Astrocyte (in vitro differentiated cells and primary cell): Measurements from ENCODE around the gene MRPS9. TPM values are rescaled to one million over a fixed set of nuclear protein-coding genes. Genes with fewer than 3 reads are reported as not detected.

Source experiments
- DNase-seq: peaks from one replicate; pipeline ENCODE4 v3.0.0-alpha.2; 2010; ENCODE audit warnings: low read depth
- FAIRE-seq: peaks from 2 replicates; lab custom pipeline; 2011; peaks lifted over from hg19 to GRCh38; lab: Jason Lieb, UNC
- H2AFZ ChIP-seq: 2 replicates; pipeline ENCODE4 v1.6.0; 2012; ENCODE audit warnings: low read depth, low read length, inconsistent platforms
- H3K27ac ChIP-seq: 2 replicates; pipeline ENCODE4 v1.5.1; 2011; ENCODE audit warnings: low read depth, low read length, inconsistent platforms
- H3K27me3 ChIP-seq: 2 replicates; pipeline ENCODE4 v1.6.0; 2011; ENCODE audit warnings: low read length, inconsistent platforms; ENCODE audit not compliant: insufficient read depth
- H3K36me3 ChIP-seq: 2 replicates; pipeline ENCODE4 v1.5.1; 2011; ENCODE audit warnings: low read length, inconsistent platforms; ENCODE audit not compliant: insufficient read depth
- H3K4me1 ChIP-seq: 2 replicates; pipeline ENCODE4 v1.5.1; 2011; ENCODE audit warnings: low read length, inconsistent platforms; ENCODE audit not compliant: insufficient read depth
- H3K4me2 ChIP-seq: 2 replicates; pipeline ENCODE4 v1.6.0; 2012; ENCODE audit warnings: low read length, inconsistent platforms
- H3K4me3 ChIP-seq: 2 replicates; pipeline ENCODE4 v1.5.1; 2011; ENCODE audit warnings: low read depth, mild to moderate bottlenecking, low read length, inconsistent platforms; ENCODE audit not compliant: insufficient read depth
- H3K79me2 ChIP-seq: 2 replicates; pipeline ENCODE4 v1.6.0; 2012; ENCODE audit warnings: mild to moderate bottlenecking, low read length, inconsistent platforms; ENCODE audit not compliant: insufficient read depth
- H3K9ac ChIP-seq: 2 replicates; pipeline ENCODE4 v1.6.0; 2012; ENCODE audit warnings: mild to moderate bottlenecking, low read length, inconsistent platforms
- H3K9me3 ChIP-seq: 2 replicates; pipeline ENCODE4 v1.5.1; 2012; ENCODE audit warnings: low read depth, mild to moderate bottlenecking, low read length, inconsistent platforms; ENCODE audit not compliant: insufficient read depth
- H4K20me1 ChIP-seq: 2 replicates; pipeline ENCODE4 v1.6.0; 2012; ENCODE audit warnings: low read length, inconsistent platforms; ENCODE audit not compliant: insufficient read depth
- H3K27ac Mint-ChIP-seq: one replicate; pipeline ENCODE4 v1.8.0; 2021; ENCODE audit warnings: mild to moderate bottlenecking, mixed read lengths; ENCODE audit not compliant: unreplicated experiment
- H3K27me3 Mint-ChIP-seq: one replicate; pipeline ENCODE4 v1.8.0; 2021; ENCODE audit warnings: low read depth, mixed read lengths; ENCODE audit not compliant: unreplicated experiment
- H3K36me3 Mint-ChIP-seq: one replicate; pipeline ENCODE4 v1.8.0; 2021; ENCODE audit warnings: low read depth, mixed read lengths; ENCODE audit not compliant: unreplicated experiment
- H3K4me1 Mint-ChIP-seq: one replicate; pipeline ENCODE4 v1.8.0; 2021; ENCODE audit warnings: low read depth, mixed read lengths; ENCODE audit not compliant: unreplicated experiment
- H3K4me3 Mint-ChIP-seq: one replicate; pipeline ENCODE4 v1.8.0; 2021; ENCODE audit warnings: mild to moderate bottlenecking, moderate library complexity, mixed read lengths; ENCODE audit not compliant: unreplicated experiment
- H3K9me3 Mint-ChIP-seq: one replicate; pipeline ENCODE4 v1.8.0; 2021; ENCODE audit warnings: mild to moderate bottlenecking, mixed read lengths; ENCODE audit not compliant: unreplicated experiment
- CTCF ChIP-seq: IDR thresholded peaks from 2 replicates; pipeline ENCODE4 v1.5.1; 2011; ENCODE audit warnings: low read depth, mild to moderate bottlenecking, inconsistent platforms, low read length, moderate library complexity; ENCODE audit not compliant: insufficient read depth
- EZH2 ChIP-seq: IDR thresholded peaks from 2 replicates; pipeline ENCODE4 v1.6.1; 2012; ENCODE audit warnings: mild to moderate bottlenecking, low read length, inconsistent platforms; ENCODE audit not compliant: insufficient read depth
- total RNA-seq: library from RNA; stranded (reverse); gene quantifications from 2 replicates; pipeline ENCODE4 v1.2.1, GENCODE V29; 2021

The MRPS9 gene
- total RNA-seq, 1 donor from 2014 or later, result 32.3 TPM

GRCh38 chr2:105121434-105121833 is 83.6 kb downstream of the MRPS9 start:
- Histone ChIP-seq H3K9ac (no peak overlapping the region), H4K20me1 (no peaks in the 10 kb centered on the region), H3K4me1 (no peaks in the 10 kb centered on the region), H3K36me3 (no peaks in the 10 kb centered on the region), H3K4me2 (no peak overlapping the region), H2AFZ (no peak overlapping the region), H3K4me3 (no peak overlapping the region), H3K9me3 (no peaks in the 10 kb centered on the region), H3K27ac (no peak overlapping the region), H3K79me2 (no peaks in the 10 kb centered on the region), H3K27me3 (peaks cover 6% of the 10 kb centered on the region)
- Mint-ChIP-seq H3K9me3 (peaks cover 3% of the 10 kb centered on the region), H3K27ac (no peak overlapping the region), H3K36me3 (peaks cover 3% of the 10 kb centered on the region), H3K4me3 (no peak overlapping the region), H3K4me1 (peaks cover 4% of the 10 kb centered on the region), H3K27me3 (peaks cover 10% of the 10 kb centered on the region)
- DNase-seq (no peak), FAIRE-seq (no peak)
- TF ChIP-seq CTCF, result no peak

- Histone ChIP-seq H2AFZ (no peak overlapping the region), H3K4me3 (no peak overlapping the region), H3K4me2 (no peak overlapping the region), H3K4me1 (no peaks in the 10 kb centered on the region), H3K27me3 (peaks cover 13% of the 10 kb centered on the region), H3K79me2 (no peaks in the 10 kb centered on the region), H3K9me3 (no peaks in the 10 kb centered on the region), H3K9ac (no peak overlapping the region), H3K27ac (no peak overlapping the region), H3K36me3 (no peaks in the 10 kb centered on the region), H4K20me1 (no peaks in the 10 kb centered on the region)
- Mint-ChIP-seq H3K9me3 (peaks cover 4% of the 10 kb centered on the region), H3K4me3 (no peak overlapping the region), H3K27me3 (peaks cover 7% of the 10 kb centered on the region), H3K27ac (no peak overlapping the region), H3K36me3 (no peaks in the 10 kb centered on the region), H3K4me1 (no peaks in the 10 kb centered on the region)
- no peak for TF ChIP-seq EZH2
- TF ChIP-seq CTCF, result no peak
- DNase-seq (no peak), FAIRE-seq (no peak)
Observed at GRCh38 chr2:105125428-105125827, 87.6 kb downstream of the MRPS9 start.

- Mint-ChIP-seq H3K4me3 (no peak overlapping the region), H3K27me3 (peaks cover 7% of the 10 kb centered on the region), H3K27ac (no peak overlapping the region), H3K36me3 (no peaks in the 10 kb centered on the region), H3K4me1 (no peaks in the 10 kb centered on the region), H3K9me3 (peaks cover 4% of the 10 kb centered on the region)
- no peaks in the 10 kb centered on the region for H3K79me2 ChIP-seq
- H2AFZ ChIP-seq, result no peak overlapping the region
- DNase-seq, result no peak
- H3K27ac ChIP-seq, result no peak overlapping the region
- no peaks in the 10 kb centered on the region for H3K36me3 ChIP-seq
- H3K27me3 ChIP-seq, result peaks cover 13% of the 10 kb centered on the region
- no peak overlapping the region for H3K4me2 ChIP-seq
- H3K4me3 ChIP-seq, result no peak overlapping the region
- H3K4me1 ChIP-seq, result no peaks in the 10 kb centered on the region
- no peak for TF ChIP-seq EZH2
- TF ChIP-seq CTCF, result no peak
- no peak overlapping the region for H3K9ac ChIP-seq
- no peaks in the 10 kb centered on the region for H4K20me1 ChIP-seq
- no peak for FAIRE-seq
- H3K9me3 ChIP-seq, result no peaks in the 10 kb centered on the region
Observed at GRCh38 chr2:105125920-105126319, 88.1 kb downstream of the MRPS9 start.
